H9 (cell line): ENCODE measurements around the gene DLL3. TPM values are rescaled to one million over a fixed set of nuclear protein-coding genes. Genes with fewer than 3 reads are reported as not detected.
A peak's percentile ranks its signal among the peaks of the same experiment; 100 is the strongest.

Experiments used
- DNase-seq: peaks from one replicate; pipeline ENCODE4 v3.0.0-alpha.2; 2017
- H2AFZ ChIP-seq: one replicate; pipeline ENCODE4 v1.6.1; 2013; ENCODE audit warnings: mild to moderate bottlenecking, low read length, control low read depth, moderate library complexity
- H2AK5ac ChIP-seq: 2 replicates; pipeline ENCODE4 v1.6.1; 2013; ENCODE audit warnings: low read length, control low read depth, mixed read lengths; ENCODE audit not compliant: insufficient read length
- H2BK120ac ChIP-seq: one replicate; pipeline ENCODE4 v1.6.1; 2013; ENCODE audit warnings: low read depth, mild to moderate bottlenecking, low read length, control low read depth, inconsistent platforms; ENCODE audit not compliant: poor library complexity, severe bottlenecking
- H2BK12ac ChIP-seq: 2 replicates; pipeline ENCODE4 v1.6.1; 2013; ENCODE audit warnings: low read length, control low read depth, mixed read lengths, low read depth; ENCODE audit not compliant: insufficient read length
- H2BK15ac ChIP-seq: 2 replicates; pipeline ENCODE4 v1.6.1; 2013; ENCODE audit warnings: low read depth, low read length, control low read depth
- H2BK20ac ChIP-seq: one replicate; pipeline ENCODE4 v1.6.1; 2013; ENCODE audit warnings: low read depth, mild to moderate bottlenecking, low read length, control low read depth, inconsistent platforms; ENCODE audit not compliant: poor library complexity, severe bottlenecking
- H2BK5ac ChIP-seq: 2 replicates; pipeline ENCODE4 v1.6.1; 2013; ENCODE audit warnings: low read length, control low read depth, mixed read lengths; ENCODE audit not compliant: insufficient read length
- H3K14ac ChIP-seq: 2 replicates; pipeline ENCODE4 v1.6.1; 2013; ENCODE audit warnings: low read length, control low read depth; ENCODE audit not compliant: insufficient read depth
- H3K18ac ChIP-seq: 2 replicates; pipeline ENCODE4 v1.6.1; 2013; ENCODE audit warnings: low read depth, mild to moderate bottlenecking, mixed read lengths, low read length, control low read depth; ENCODE audit not compliant: insufficient read length
- H3K23ac ChIP-seq: 2 replicates; pipeline ENCODE4 v1.6.1; 2013; ENCODE audit warnings: low read length, control low read depth, mixed read lengths, low read depth; ENCODE audit not compliant: insufficient read length
- H3K23me2 ChIP-seq: 2 replicates; pipeline ENCODE4 v1.6.1; 2013; ENCODE audit warnings: low read depth, mild to moderate bottlenecking, mixed read lengths, low read length, control low read depth; ENCODE audit not compliant: insufficient read length, poor library complexity, severe bottlenecking
- H3K27ac ChIP-seq: 2 replicates; pipeline ENCODE4 v1.5.1; 2013; ENCODE audit warnings: low read length, control low read depth, mixed read lengths, low read depth; ENCODE audit not compliant: insufficient read length
- H3K27me3 ChIP-seq: 2 replicates; pipeline ENCODE4 v1.6.1; 2013; ENCODE audit warnings: low read length, control low read depth, inconsistent platforms; ENCODE audit not compliant: insufficient read depth
- H3K4ac ChIP-seq: 2 replicates; pipeline ENCODE4 v1.6.1; 2013; ENCODE audit warnings: low read depth, mild to moderate bottlenecking, control low read depth, inconsistent platforms, low read length, moderate library complexity
- H3K4me1 ChIP-seq: 2 replicates; pipeline ENCODE4 v1.6.1; 2013; ENCODE audit warnings: low read length, control low read depth, inconsistent platforms; ENCODE audit not compliant: insufficient read depth
- H3K4me2 ChIP-seq: 2 replicates; pipeline ENCODE4 v1.6.1; 2013; ENCODE audit warnings: low read length, control low read depth, mixed read lengths; ENCODE audit not compliant: insufficient read length, insufficient read depth
- H3K56ac ChIP-seq: 2 replicates; pipeline ENCODE4 v1.6.1; 2013; ENCODE audit warnings: low read depth, mild to moderate bottlenecking, mixed read lengths, low read length, control low read depth; ENCODE audit not compliant: insufficient read length
- H3K79me1 ChIP-seq: 2 replicates; pipeline ENCODE4 v1.6.1; 2013; ENCODE audit warnings: low read depth, mild to moderate bottlenecking, moderate library complexity, low read length, control low read depth, inconsistent platforms; ENCODE audit not compliant: insufficient read depth, poor library complexity, severe bottlenecking
- H3K79me2 ChIP-seq: 2 replicates; pipeline ENCODE4 v1.6.1; 2013; ENCODE audit warnings: low read length, control low read depth, inconsistent platforms; ENCODE audit not compliant: insufficient read depth
- H3K9ac ChIP-seq: 2 replicates; pipeline ENCODE4 v1.6.1; 2013; ENCODE audit warnings: low read length, control low read depth, mixed read lengths; ENCODE audit not compliant: insufficient read length; ENCODE audit errors: extremely low read depth
- H3K9me3 ChIP-seq: one replicate; pipeline ENCODE4 v1.6.1; 2013; ENCODE audit warnings: low read depth, low read length, inconsistent platforms; ENCODE audit not compliant: control insufficient read depth
- H3T11ph ChIP-seq: one replicate; pipeline ENCODE4 v1.6.1; 2013; ENCODE audit warnings: mild to moderate bottlenecking, low read length, control low read depth, inconsistent platforms
- H4K20me1 ChIP-seq: one replicate; pipeline ENCODE4 v1.6.1; 2013; ENCODE audit not compliant: control insufficient read depth, insufficient read length, insufficient read depth
- H4K5ac ChIP-seq: 2 replicates; pipeline ENCODE4 v1.6.1; 2013; ENCODE audit warnings: low read depth, mild to moderate bottlenecking, mixed read lengths, low read length, control low read depth; ENCODE audit not compliant: insufficient read length
- H4K8ac ChIP-seq: replicated peaks from 2 replicates; pipeline ENCODE4 v1.6.1; 2013; ENCODE audit warnings: low read length, control low read depth, mixed read lengths, low read depth; ENCODE audit not compliant: insufficient read length
- H4K91ac ChIP-seq: 2 replicates; pipeline ENCODE4 v1.6.1; 2013; ENCODE audit warnings: low read depth, mild to moderate bottlenecking, moderate library complexity, mixed read lengths, low read length, control low read depth; ENCODE audit not compliant: insufficient read length
- H3K27ac Mint-ChIP-seq, 3 experiments: 2 replicates in 2 of 3; 3 replicates in 1 of 3; pipeline ENCODE4 v1.8.0; 2020 to 2021; ENCODE audit warnings: mixed read lengths in 3 of 3, mild to moderate bottlenecking in 1 of 3, moderate library complexity in 1 of 3
- H3K27me3 Mint-ChIP-seq: 2 replicates; pipeline ENCODE4 v1.8.0; 2021; ENCODE audit warnings: low read depth, mild to moderate bottlenecking, moderate library complexity, mixed read lengths
- H3K36me3 Mint-ChIP-seq, 3 experiments: 2 replicates in 2 of 3; 3 replicates in 1 of 3; pipeline ENCODE4 v1.8.0; 2020 to 2021; ENCODE audit warnings: low read depth in 3 of 3, mixed read lengths in 3 of 3; ENCODE audit not compliant: insufficient read depth in 1 of 3
- H3K4me1 Mint-ChIP-seq, 2 experiments: 2 replicates each; pipeline ENCODE4 v1.8.0; 2020; ENCODE audit warnings: mixed read lengths in 2 of 2
- H3K4me3 Mint-ChIP-seq, 2 experiments: 2 replicates in 1 of 2; 3 replicates in 1 of 2; pipeline ENCODE4 v1.8.0; 2020 to 2021; ENCODE audit warnings: mild to moderate bottlenecking in 2 of 2, mixed read lengths in 2 of 2, moderate library complexity in 1 of 2
- H3K9me3 Mint-ChIP-seq, 2 experiments: 2 replicates in 1 of 2; 3 replicates in 1 of 2; pipeline ENCODE4 v1.8.0; 2020; ENCODE audit warnings: mild to moderate bottlenecking in 2 of 2, mixed read lengths in 2 of 2, moderate library complexity in 1 of 2
- CTCF ChIP-seq: fragments of 200-600 bp; sonication (generic); conservative IDR thresholded peaks from 3 replicates; pipeline ENCODE4 v1.8.0; 2021; ENCODE audit warnings: antibody characterized with exemption, mild to moderate bottlenecking
- WGBS: extraction: QIAGEN DNeasy Blood & Tissue Kit; methylation state at CpG from one replicate; pipeline ENCODE4 v1.1.7; 2013; ENCODE audit warnings: missing lambda C conversion rate, low lambda C conversion rate, mixed read lengths; ENCODE audit not compliant: insufficient read length; ENCODE audit errors: extremely low coverage; 5-methylcytosine and 5-hydroxymethylcytosine counted together
- total RNA-seq: library from RNA; stranded (reverse); gene quantifications from 2 replicates; pipeline ENCODE4 v1.2.1, GENCODE V29; 2021

Gene DLL3
- total RNA-seq, 1 experiment from 2014 or later = 2.5 TPM

DNA sequence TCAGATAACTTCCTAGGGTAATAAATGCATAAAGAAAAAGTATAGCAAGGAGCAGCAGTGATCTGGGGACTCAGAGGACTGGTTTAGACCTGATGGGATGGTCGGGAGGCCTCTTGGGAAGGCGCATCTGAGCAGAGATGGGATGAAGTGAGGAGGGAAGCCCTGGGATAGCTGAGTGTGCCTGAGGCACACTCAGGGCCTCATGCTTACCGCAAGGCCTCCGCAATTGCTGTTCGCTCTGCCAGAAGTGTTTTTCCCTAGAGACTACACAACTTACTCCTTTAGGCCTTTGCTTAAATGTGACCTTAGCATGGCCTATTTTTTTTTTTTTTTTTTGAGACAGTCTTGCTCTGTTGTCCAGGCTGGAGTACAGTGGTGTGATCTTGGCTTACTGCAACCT lies 4.1 kb upstream of the DLL3 start:
- H3K79me2 ChIP-seq = no peaks in the 10 kb centered on the region
- TF ChIP-seq CTCF = no peak
- DNase-seq = no peak
- no peak overlapping the region for H3K4ac ChIP-seq
- H3K36me3 Mint-ChIP-seq = peaks cover 9 to 20% (median 9%) of the 10 kb centered on the region in 3 experiments
- H2AFZ ChIP-seq = no peak overlapping the region
- H3K4me3 Mint-ChIP-seq = no peak overlapping the region
- peak overlapping the region; percentile 1 to 49 (median 20); a peak in 2 of 7 replicates for H3K27ac Mint-ChIP-seq
- H3K23ac ChIP-seq = no peak overlapping the region
- H3K14ac ChIP-seq = no peak overlapping the region
- H3K27me3 Mint-ChIP-seq = peaks cover 33% of the 10 kb centered on the region
- no peak overlapping the region for H2BK20ac ChIP-seq
- no CpG with 5 or more reads among the region's 5 CpGs for WGBS
- no peak overlapping the region for H2BK120ac ChIP-seq
- H4K91ac ChIP-seq = no peak overlapping the region
- H4K5ac ChIP-seq = no peak overlapping the region
- H4K8ac ChIP-seq = no peak overlapping the region
- no peaks in the 10 kb centered on the region for H3K79me1 ChIP-seq
- no peak overlapping the region for H3T11ph ChIP-seq
- H3K23me2 ChIP-seq = peaks cover 10% of the 10 kb centered on the region
- H2BK15ac ChIP-seq = no peak overlapping the region
- H3K4me1 Mint-ChIP-seq = peaks cover 12 to 21% of the 10 kb centered on the region in 2 experiments
- H3K9me3 ChIP-seq = no peaks in the 10 kb centered on the region
- no peaks in the 10 kb centered on the region for H4K20me1 ChIP-seq
- H3K18ac ChIP-seq = no peak overlapping the region
- no peak overlapping the region for H3K9ac ChIP-seq
- no peak overlapping the region for H3K27ac ChIP-seq
- H3K4me1 ChIP-seq = no peaks in the 10 kb centered on the region
- no peak overlapping the region for H2BK5ac ChIP-seq
- no peak overlapping the region for H2AK5ac ChIP-seq
- no peak overlapping the region for H3K56ac ChIP-seq
- no peak overlapping the region for H2BK12ac ChIP-seq
- H3K4me2 ChIP-seq = no peak overlapping the region
- H3K9me3 Mint-ChIP-seq = peaks cover 0 to 2% of the 10 kb centered on the region in 2 experiments; a peak in 3 of 5 replicates
- peaks cover 6% of the 10 kb centered on the region; the same call in 1 of the 2 replicates for H3K27me3 ChIP-seq
